ENCODE measurements around the gene PRKACA. TPM values are rescaled to one million over a fixed set of nuclear protein-coding genes. Genes with fewer than 3 reads are reported as not detected.
A peak's percentile ranks its signal among the peaks of the same experiment; 100 is the strongest.

Gene PRKACA
- total RNA-seq, result 97.5 and 110 TPM in 2 replicates
- polyA plus RNA-seq, result 29.9 and 44.2 TPM in 2 replicates
- polyA plus RNA-seq (2011; cell fraction: cytosol; rRNA removed), result 59.3 and 67.5 TPM in 2 replicates
- polyA plus RNA-seq (2011; cell fraction: nucleus; rRNA removed), result 33.2 and 33.7 TPM in 2 replicates
- 83.5 and 89.6 TPM in 2 replicates for polyA plus RNA-seq (2012)
- polyA minus RNA-seq, result 48.3 and 48.5 TPM in 2 replicates
- polyA minus RNA-seq (2011; cell fraction: cytosol; rRNA and poly(A)+ RNA removed), result 25.4 TPM
- polyA minus RNA-seq (2011; cell fraction: nucleus; rRNA and poly(A)+ RNA removed), result 16.0 and 18.2 TPM in 2 replicates
- percentile 57 among the genes with signal in this experiment for Bru-seq, nascent RNA
- BruChase-seq, experiment 1, labeled RNA remaining after a 6-hour chase, result percentile 85 among the genes with signal in this experiment
- BruChase-seq, experiment 2, labeled RNA remaining after a 2-hour chase, result percentile 73 among the genes with signal in this experiment
- long read RNA-seq, partial matches to known transcripts, result 13 of 66 reads
- long read RNA-seq, other reads (novel, unspliced or antisense), result 50 of 66 reads

- Histone ChIP-seq H3K4me3 (replicated peaks in 1 of 3; ENCODE audit: insufficient read depth in 1 of 3, low read depth in 1 of 3, low read length in 3 of 3) (peak within 1 kb of the TSS; percentile 67 to 84 (median 80)), H3K9me3 (replicated peaks; ENCODE audit: control insufficient read depth, insufficient read depth, low read length) (no peaks in the 10 kb centered on the region), H3K79me2 (ENCODE audit: control insufficient read depth, insufficient read depth, low read length) (peaks cover 27% of the 10 kb centered on the region), H3K9ac (replicated peaks; ENCODE audit: extremely low read depth, insufficient read depth, low read length) (peak within 1 kb of the TSS; percentile 82), H3K4me1 (ENCODE audit: control insufficient read depth, extremely low read depth, insufficient read depth, low read length) (peaks cover 25% of the 10 kb centered on the region), H2AFZ (ENCODE audit: low read depth, low read length) (peak within 1 kb of the TSS; percentile 53), H3K27ac (ENCODE audit: insufficient read depth, low read depth, low read length) (peak within 1 kb of the TSS; percentile 94), H3K36me3 (ENCODE audit: control insufficient read depth in 2 of 2, extremely low read depth in 1 of 2, insufficient read depth in 2 of 2, low read length in 2 of 2) (no peaks in the 10 kb centered on the region), H3K9me1 (replicated peaks; ENCODE audit: control insufficient read depth, extremely low read depth, insufficient read depth, low read length) (no peaks in the 10 kb centered on the region), H4K20me1 (replicated peaks; ENCODE audit: control insufficient read depth, extremely low read depth, insufficient read depth, low read length) (no peaks in the 10 kb centered on the region), H3K4me2 (ENCODE audit: insufficient read depth, low read length) (peak within 1 kb of the TSS; percentile 82), H3K27me3 (ENCODE audit: control insufficient read depth in 2 of 2, insufficient read depth in 2 of 2, low read length in 2 of 2) (no peaks in the 10 kb centered on the region)
- intact Hi-C loops (cut with micrococcal nuclease), result loop anchor here (1.0 to 2.0 kb wide), 4 partner anchors 19 to 237 kb away; partner anchors contain the start of genes ASF1B and SAMD1
- peak; percentile 99 for DNase-seq (ENCODE audit: low read depth, low spot score)
- POLR2A ChIA-PET, result no interaction called here
- TF ChIP-seq CTCF (IDR thresholded peaks at IDR 0.05; ENCODE audit: extremely low read depth in 1 of 2, insufficient read depth in 1 of 2, low read depth in 1 of 2, low read length in 2 of 2) (no peak), POLR2A (IDR thresholded peaks at IDR 0.05; ENCODE audit: low read depth, low read length) (no peak), MYC (IDR thresholded peaks at IDR 0.05; ENCODE audit: low read depth, low read length) (no peak), EZH2 (IDR thresholded peaks at IDR 0.05; ENCODE audit: borderline replicate concordance, low read depth, low read length, severe bottlenecking) (peak; percentile 47), GATA2 (IDR thresholded peaks at IDR 0.05; ENCODE audit: insufficient read depth, insufficient read length, low read depth, low read length) (no peak)
- dilution Hi-C loops (cut with MboI; ENCODE audit: extremely low pct_ligation_motif_present, low sequenced_read_pairs), result no loop called here
- BruUV-seq (replicated peaks), result no TSS peak
- FAIRE-seq, result peak; percentile 99
- CTCF ChIA-PET, result interaction anchor here (0.7 to 2.1 kb wide), 3 partner anchors 19 to 31 kb away, joined by 3 to 10 read pairs (median 5); partner anchors contain the start of gene ASF1B
Measured at GRCh38 chr19:14117668-14118164, at the start of gene PRKACA. Gene PRKACA, minus strand, starts transcription at chr19:14117762. Its CDS starts 215 bp downstream, at chr19:14117547.

Measured in endothelial cell of umbilical vein (primary cell).